SK-N-SH treated with all-trans-retinoic acid at 6 μM for 48 hours (cell line): ENCODE results near the gene COL26A1.

Experiments used
- ARNTL ChIP-seq: fragments of 450-650 bp; formaldehyde crosslinking; IDR thresholded peaks from 2 replicates; pipeline ENCODE4 v1.5.0; 2020; ENCODE audit warnings: low read depth, mild to moderate bottlenecking, moderate library complexity, borderline replicate concordance
- CSDC2 ChIP-seq: fragments of 250-450 bp; sonication (Bioruptor Pico); IDR thresholded peaks from 2 replicates; pipeline ENCODE4 v1.5.0; 2020; ENCODE audit warnings: mild to moderate bottlenecking, moderate library complexity
- ZFP30 ChIP-seq: fragments of 450-650 bp; formaldehyde crosslinking; IDR thresholded peaks from 2 replicates; pipeline ENCODE4 v1.5.0; 2022; ENCODE audit warnings: mild to moderate bottlenecking, moderate library complexity
- TF ChIP-seq, protein P1 (sequence below): fragments of 250-450 bp; sonication (Bioruptor Pico); IDR thresholded peaks from 2 replicates; pipeline ENCODE4 v1.5.1; 2020; ENCODE audit warnings: low read depth, mild to moderate bottlenecking, moderate library complexity

- TF ChIP-seq CSDC2 (CRISPR knock-in tag) (no peak), ARNTL (CRISPR knock-in tag) (no peak), ZFP30 (CRISPR knock-in tag) (no peak)
- TF ChIP-seq, protein P1, sequence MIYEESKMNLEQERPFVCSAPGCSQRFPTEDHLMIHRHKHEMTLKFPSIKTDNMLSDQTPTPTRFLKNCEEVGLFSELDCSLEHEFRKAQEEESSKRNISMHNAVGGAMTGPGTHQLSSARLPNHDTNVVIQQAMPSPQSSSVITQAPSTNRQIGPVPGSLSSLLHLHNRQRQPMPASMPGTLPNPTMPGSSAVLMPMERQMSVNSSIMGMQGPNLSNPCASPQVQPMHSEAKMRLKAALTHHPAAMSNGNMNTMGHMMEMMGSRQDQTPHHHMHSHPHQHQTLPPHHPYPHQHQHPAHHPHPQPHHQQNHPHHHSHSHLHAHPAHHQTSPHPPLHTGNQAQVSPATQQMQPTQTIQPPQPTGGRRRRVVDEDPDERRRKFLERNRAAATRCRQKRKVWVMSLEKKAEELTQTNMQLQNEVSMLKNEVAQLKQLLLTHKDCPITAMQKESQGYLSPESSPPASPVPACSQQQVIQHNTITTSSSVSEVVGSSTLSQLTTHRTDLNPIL (CRISPR knock-in tag) = no peak
Observed at GRCh38 chr7:101591504-101591903, 228.8 kb downstream of the COL26A1 start.
